MM.1S (cell line): ENCODE results near the gene SYP.

ENCODE experiments used
- DNase-seq: peaks from one replicate; pipeline ENCODE4 v3.0.0-alpha.2; 2015
- H2AFZ ChIP-seq: fragments of 300-600 bp; sonication (generic); 2 replicates; pipeline ENCODE4 v1.6.0; 2016; ENCODE audit warnings: antibody characterized with exemption, low read length
- H3F3A ChIP-seq: fragments of 300-600 bp; sonication (generic); 2 replicates; pipeline ENCODE4 v1.6.1; 2016; ENCODE audit warnings: mild to moderate bottlenecking, antibody characterized with exemption, low read length, moderate library complexity, mixed read lengths; ENCODE audit not compliant: insufficient read depth
- H3K27ac ChIP-seq: fragments of 300-600 bp; sonication (generic); 2 replicates; pipeline ENCODE4 v1.5.1; 2016; ENCODE audit warnings: mild to moderate bottlenecking, low read length
- H3K27me3 ChIP-seq: fragments of 300-600 bp; sonication (generic); replicated peaks from 2 replicates; pipeline ENCODE4 v1.6.0; 2016; ENCODE audit warnings: low read length; ENCODE audit not compliant: insufficient read depth
- H3K36me3 ChIP-seq: fragments of 300-600 bp; sonication (generic); replicated peaks from 2 replicates; pipeline ENCODE4 v1.6.1; 2016; ENCODE audit warnings: mild to moderate bottlenecking, low read length, mixed read lengths; ENCODE audit not compliant: insufficient read depth
- H3K4me1 ChIP-seq: fragments of 300-600 bp; sonication (generic); 2 replicates; pipeline ENCODE4 v1.6.1; 2016; ENCODE audit warnings: low read length, mixed read lengths
- H3K4me2 ChIP-seq: fragments of 300-600 bp; sonication (generic); 2 replicates; pipeline ENCODE4 v1.6.0; 2016; ENCODE audit warnings: low read depth, low read length
- H3K4me3 ChIP-seq: fragments of 300-600 bp; sonication (generic); 2 replicates; pipeline ENCODE4 v1.5.1; 2016; ENCODE audit warnings: low read length, mixed read lengths
- H3K79me2 ChIP-seq: fragments of 300-600 bp; sonication (generic); 2 replicates; pipeline ENCODE4 v1.6.1; 2016; ENCODE audit warnings: mixed run types, low read length, mixed read lengths
- H3K9ac ChIP-seq: fragments of 300-600 bp; sonication (generic); 2 replicates; pipeline ENCODE4 v1.6.1; 2016; ENCODE audit warnings: low read length, mixed read lengths
- H3K9me2 ChIP-seq: fragments of 300-600 bp; sonication (generic); replicated peaks from 2 replicates; pipeline ENCODE4 v1.6.1; 2016; ENCODE audit warnings: mild to moderate bottlenecking, low read length, mixed read lengths; ENCODE audit not compliant: insufficient read depth
- H3K9me3 ChIP-seq: fragments of 300-600 bp; sonication (generic); replicated peaks from 2 replicates; pipeline ENCODE4 v1.6.1; 2016; ENCODE audit warnings: mild to moderate bottlenecking, low read length, mixed read lengths; ENCODE audit not compliant: insufficient read depth
- H4K20me1 ChIP-seq: fragments of 300-600 bp; sonication (generic); 2 replicates; pipeline ENCODE4 v1.6.1; 2016; ENCODE audit warnings: mild to moderate bottlenecking, low read length, moderate library complexity, mixed read lengths; ENCODE audit not compliant: insufficient read depth
- CTCF ChIP-seq: fragments of 300-600 bp; sonication (generic); IDR thresholded peaks from 2 replicates; pipeline ENCODE4 v1.5.1; 2016; ENCODE audit warnings: antibody characterized with exemption, low read length, mixed read lengths
- EZH2 ChIP-seq: fragments of 300-600 bp; sonication (generic); optimal IDR thresholded peaks from 2 replicates; pipeline ENCODE3; 2017; ENCODE audit warnings: low read depth, mild to moderate bottlenecking, antibody characterized with exemption, low read length, mixed read lengths
- EZH2phosphoT487 ChIP-seq: fragments of 300-600 bp; sonication (generic); IDR thresholded peaks from 2 replicates; pipeline ENCODE4 v1.6.1; 2018; ENCODE audit warnings: antibody characterized with exemption, low read length

Gene SYP

GRCh38 chrX:49205443-49205842 lies 5.5 kb upstream of the SYP start:
- H3K4me2 ChIP-seq, result no peak overlapping the region
- no peaks in the 10 kb centered on the region for H4K20me1 ChIP-seq
- no peak overlapping the region for H3K9ac ChIP-seq
- H3K27ac ChIP-seq, result no peak overlapping the region
- no peaks in the 10 kb centered on the region for H3K9me3 ChIP-seq
- H3K27me3 ChIP-seq, result no peaks in the 10 kb centered on the region
- no peaks in the 10 kb centered on the region for H3K9me2 ChIP-seq
- no peak overlapping the region for H3K4me3 ChIP-seq
- no peak for DNase-seq
- H3K4me1 ChIP-seq, result no peaks in the 10 kb centered on the region
- H3F3A ChIP-seq, result no peaks in the 10 kb centered on the region
- no peak overlapping the region for H2AFZ ChIP-seq
- no peaks in the 10 kb centered on the region for H3K79me2 ChIP-seq
- no peaks in the 10 kb centered on the region for H3K36me3 ChIP-seq
- TF ChIP-seq EZH2phosphoT487 (no peak), EZH2 (no peak), CTCF (no peak)

GRCh38 chrX:49204709-49205108 lies 4.7 kb upstream of the SYP start:
- Histone ChIP-seq H3K4me3 (no peak overlapping the region), H4K20me1 (no peaks in the 10 kb centered on the region), H3K4me1 (no peaks in the 10 kb centered on the region), H3K36me3 (no peaks in the 10 kb centered on the region), H2AFZ (no peak overlapping the region), H3K9me2 (no peaks in the 10 kb centered on the region), H3K79me2 (no peaks in the 10 kb centered on the region), H3K9ac (no peak overlapping the region), H3K27me3 (no peaks in the 10 kb centered on the region), H3K27ac (no peak overlapping the region), H3K9me3 (no peaks in the 10 kb centered on the region), H3F3A (no peaks in the 10 kb centered on the region), H3K4me2 (no peak overlapping the region)
- TF ChIP-seq EZH2 (no peak), EZH2phosphoT487 (no peak)
- no peak for DNase-seq

GRCh38 chrX:49204017-49204416 lies 4.0 kb upstream of the SYP start:
- H3F3A ChIP-seq, result no peaks in the 10 kb centered on the region
- H2AFZ ChIP-seq, result no peak overlapping the region
- H3K27me3 ChIP-seq, result no peaks in the 10 kb centered on the region
- H3K9me2 ChIP-seq, result no peaks in the 10 kb centered on the region
- no peak overlapping the region for H3K4me3 ChIP-seq
- H3K36me3 ChIP-seq, result no peaks in the 10 kb centered on the region
- no peaks in the 10 kb centered on the region for H3K79me2 ChIP-seq
- H3K9ac ChIP-seq, result no peak overlapping the region
- H3K9me3 ChIP-seq, result no peaks in the 10 kb centered on the region
- H3K4me2 ChIP-seq, result no peak overlapping the region
- H4K20me1 ChIP-seq, result no peaks in the 10 kb centered on the region
- no peaks in the 10 kb centered on the region for H3K4me1 ChIP-seq
- no peak overlapping the region for H3K27ac ChIP-seq
- no peak for DNase-seq
- TF ChIP-seq EZH2phosphoT487 (no peak), CTCF (no peak), EZH2 (no peak)

GRCh38 chrX:49203536-49203935 lies 3.5 kb upstream of the SYP start:
- no peaks in the 10 kb centered on the region for H3K9me2 ChIP-seq
- no peaks in the 10 kb centered on the region for H3F3A ChIP-seq
- H3K4me3 ChIP-seq, result no peak overlapping the region
- H3K36me3 ChIP-seq, result no peaks in the 10 kb centered on the region
- no peaks in the 10 kb centered on the region for H3K79me2 ChIP-seq
- H4K20me1 ChIP-seq, result no peaks in the 10 kb centered on the region
- no peak overlapping the region for H2AFZ ChIP-seq
- no peaks in the 10 kb centered on the region for H3K27me3 ChIP-seq
- H3K27ac ChIP-seq, result no peak overlapping the region
- no peak overlapping the region for H3K9ac ChIP-seq
- no peaks in the 10 kb centered on the region for H3K4me1 ChIP-seq
- no peak for DNase-seq
- H3K4me2 ChIP-seq, result no peak overlapping the region
- no peak for TF ChIP-seq CTCF
- TF ChIP-seq EZH2phosphoT487, result no peak
- no peak for TF ChIP-seq EZH2
- no peaks in the 10 kb centered on the region for H3K9me3 ChIP-seq
